GM12878 (cell line): ENCODE results near the gene DUSP22. TPM values are rescaled to one million over a fixed set of nuclear protein-coding genes. Genes with fewer than 3 reads are reported as not detected.
A peak's percentile ranks its signal among the peaks of the same experiment; 100 is the strongest.

Experiments used
- ATAC-seq: fragments of 200-7000 bp; cut with Tn5 transposase; 3 replicates; pipeline ENCODE4 v1.9.1; 2020; ENCODE audit warnings: mild to moderate bottlenecking, moderate library complexity
- BruUV-seq: library from RNA; stranded (reverse); fragments of 400-500 nt; replicated peaks from 2 replicates; lab custom pipeline; 2021; lab: Mats Ljungman, UMichigan
- CTCF ChIA-PET: fragments of 300-600 bp; sonication (Branson Sonifier 250); formaldehyde crosslinking; extraction: SDS; loops from one replicate; lab custom pipeline; 2021; ENCODE audit warnings: inconsistent platforms; lab: Yijun Ruan, JAX
- POLR2A ChIA-PET: fragments of 350-600 bp; formaldehyde crosslinking; extraction: SDS; loops from one replicate; lab custom pipeline; 2021; ENCODE audit warnings: inconsistent platforms; lab: Charles Lee
- RAD21 ChIA-PET: fragments of 300-600 bp; sonication (Branson Sonifier 250); formaldehyde crosslinking; loops from one replicate; lab custom pipeline; 2023; ENCODE audit warnings: antibody characterized with exemption; ENCODE audit not compliant: unreplicated experiment; lab: Charles Lee
- SMC1A ChIA-PET: fragments of 300-600 bp; sonication (Branson Sonifier 250); formaldehyde crosslinking; loops from one replicate; lab custom pipeline; 2023; ENCODE audit not compliant: unreplicated experiment, uncharacterized antibody; lab: Charles Lee
- DNase-seq: peaks from one replicate; pipeline ENCODE4 v3.0.0-alpha.2; 2011; ENCODE audit warnings: low read depth, low spot score
- FAIRE-seq: peaks from 3 replicates; lab custom pipeline; 2011; peaks lifted over from hg19 to GRCh38; lab: Jason Lieb, UNC
- H2AFZ ChIP-seq: 2 replicates; pipeline ENCODE4 v1.6.0; 2011; ENCODE audit warnings: low read depth, low read length, control low read depth; ENCODE audit not compliant: control insufficient read depth
- H3K27ac ChIP-seq: 2 replicates; pipeline ENCODE4 v1.5.1; 2011; ENCODE audit warnings: control low read depth; ENCODE audit not compliant: control insufficient read depth, insufficient read depth
- H3K27me3 ChIP-seq, 2 experiments: replicated peaks in 1 of 2; 2 replicates each; pipeline versions ENCODE4 v1.6.0 to v1.6.1; 2011; ENCODE audit warnings: low read length in 1 of 2; ENCODE audit not compliant: control insufficient read depth in 2 of 2, insufficient read depth in 2 of 2
- H3K36me3 ChIP-seq, 2 experiments: 2 replicates each; pipeline ENCODE4 v1.5.1; 2011; ENCODE audit warnings: low read length in 1 of 2; ENCODE audit not compliant: control insufficient read depth in 2 of 2, insufficient read depth in 2 of 2
- H3K4me1 ChIP-seq: 2 replicates; pipeline ENCODE4 v1.6.1; 2011; ENCODE audit warnings: mild to moderate bottlenecking, low read length, moderate library complexity, mixed read lengths; ENCODE audit not compliant: control insufficient read depth, insufficient read depth
- H3K4me2 ChIP-seq: 2 replicates; pipeline ENCODE4 v1.6.0; 2011; ENCODE audit warnings: control low read depth; ENCODE audit not compliant: control insufficient read depth, insufficient read depth
- H3K4me3 ChIP-seq: fragments of 200-600 bp; sonication (generic); 2 replicates; pipeline ENCODE4 v1.5.1; 2016
- H3K79me2 ChIP-seq: 2 replicates; pipeline ENCODE4 v1.6.0; 2011; ENCODE audit warnings: low read length; ENCODE audit not compliant: control insufficient read depth, insufficient read depth
- H3K9ac ChIP-seq: 2 replicates; pipeline ENCODE4 v1.8.0; 2011; ENCODE audit warnings: low read length, control low read depth, mixed read lengths; ENCODE audit not compliant: control insufficient read depth, insufficient read depth
- H3K9me3 ChIP-seq: replicated peaks from 3 replicates; pipeline ENCODE4 v1.5.1; 2011; ENCODE audit warnings: mild to moderate bottlenecking, low read length; ENCODE audit not compliant: control insufficient read depth, insufficient read depth
- H4K20me1 ChIP-seq: 2 replicates; pipeline ENCODE4 v1.6.0; 2011; ENCODE audit not compliant: control insufficient read depth, insufficient read depth
- ATF7 ChIP-seq: fragments of 450-650 bp; IDR thresholded peaks from 2 replicates; pipeline ENCODE4 v1.6.1; 2016; ENCODE audit warnings: low read depth, mild to moderate bottlenecking
- EED ChIP-seq: sonication (generic); IDR thresholded peaks from 2 replicates; pipeline ENCODE4 v1.6.1; 2016; ENCODE audit warnings: antibody characterized with exemption, low read depth
- MEF2B ChIP-seq: fragments of 450-650 bp; IDR thresholded peaks from 2 replicates; pipeline ENCODE4 v1.6.1; 2018; ENCODE audit warnings: mild to moderate bottlenecking, moderate library complexity; ENCODE audit not compliant: partially characterized antibody, poor library complexity, severe bottlenecking
- NFIC ChIP-seq: IDR thresholded peaks from 2 replicates; pipeline ENCODE4 v1.6.1; 2012; ENCODE audit warnings: low read depth, mild to moderate bottlenecking, inconsistent platforms, low read length, moderate library complexity
- NFYB ChIP-seq: IDR thresholded peaks from 2 replicates; pipeline ENCODE4 v1.6.1; 2011; ENCODE audit warnings: low read depth, mild to moderate bottlenecking, low read length, improper control_type of control experiment, moderate library complexity; ENCODE audit not compliant: insufficient read depth
- RAD21 ChIP-seq: IDR thresholded peaks from 2 replicates; pipeline ENCODE4 v1.6.1; 2011; ENCODE audit warnings: mild to moderate bottlenecking, low read depth, low read length, moderate library complexity; ENCODE audit not compliant: insufficient read depth
- RELB ChIP-seq: fragments of 450-650 bp; IDR thresholded peaks from 2 replicates; pipeline ENCODE4 v1.6.1; 2017; ENCODE audit warnings: low read depth, mild to moderate bottlenecking, moderate library complexity
- SIN3A ChIP-seq: IDR thresholded peaks from 2 replicates; pipeline ENCODE4 v1.6.1; 2012; ENCODE audit warnings: low read depth, low read length, improper control_type of control experiment
- ZBTB33 ChIP-seq: fragments of 450-650 bp; IDR thresholded peaks from 2 replicates; pipeline ENCODE4 v1.6.1; 2017; ENCODE audit warnings: mild to moderate bottlenecking
- ZBTB4 ChIP-seq: fragments of 450-650 bp; formaldehyde crosslinking; IDR thresholded peaks from 2 replicates; pipeline ENCODE4 v1.4.0; 2022; ENCODE audit warnings: mild to moderate bottlenecking, moderate library complexity
- ZNF274 ChIP-seq: IDR thresholded peaks from one replicate; pipeline ENCODE4 v1.8.0; 2011; ENCODE audit not compliant: insufficient read length, insufficient read depth
- ZNF687 ChIP-seq: fragments of 450-650 bp; IDR thresholded peaks from 2 replicates; pipeline ENCODE4 v1.6.1; 2017; ENCODE audit warnings: mild to moderate bottlenecking, moderate library complexity
- WGBS: methylation state at CpG from one replicate; pipeline ENCODE4 v1.1.6; 2016; ENCODE audit warnings: low lambda C conversion rate; ENCODE audit not compliant: insufficient replicate concordance, insufficient coverage; ENCODE audit errors: missing lambda C conversion rate; 5-methylcytosine and 5-hydroxymethylcytosine counted together
- in situ Hi-C: fragments of 300-500 bp; cut with MboI; formaldehyde crosslinking; loops from 9 replicates; pipeline ENCODE4 v1.14.3; 2018; ENCODE audit warnings: mixed read lengths
- intact Hi-C: fragments of 100-400 bp; cut with micrococcal nuclease; formaldehyde crosslinking; loops from one replicate; pipeline ENCODE4 v1.14.2; 2022; ENCODE audit not compliant: unreplicated experiment
- polyA plus RNA-seq, 11 experiments: library from polyadenylated mRNA; depleted of rRNA in 4 of 11; unstranded in 6 of 11; stranded (reverse) in 5 of 11; fragments of >200 nt; fragmentation: Nextera tagmentation in 4 of 11; fragmentation: Illumina TruSeq in 1 of 11; extraction: Ambion mirVana in 4 of 11; extraction: Trizol in 1 of 11; gene quantifications; 1 replicate in 1 of 11; 2 replicates in 10 of 11; pipeline versions ENCODE4 v1.2.1 to v1.2.3, GENCODE V29; 2011 to 2016; ENCODE audit warnings: inconsistent platforms in 2 of 11, missing spikeins in 2 of 11, low read depth in 1 of 11
- total RNA-seq, 4 experiments: library from RNA; depleted of rRNA in 3 of 4; stranded (reverse); fragments of >200 nt in 3 of 4; fragmentation: Illumina TruSeq in 1 of 4; extraction: Trizol in 1 of 4; gene quantifications; 2 replicates each; pipeline versions ENCODE4 v1.2.1 to v1.2.3, GENCODE V29; 2013 to 2021

DUSP22 gene
- total and polyA plus RNA-seq, 10 of the 15 experiments (the other 5 are each of a cell fraction or from before 2014, with no cell fraction given) = 78.9 to 156 (median 107) TPM

- H3K27ac ChIP-seq = peak overlapping the region; percentile 66
- intact Hi-C loops (loop anchor here (1.0 kb wide), 1 partner anchor 23 kb away; no protein-coding TSS in a partner anchor), in situ Hi-C loops (no loop called here)
- CTCF ChIA-PET = interaction anchor here (0.6 to 1.4 kb wide), 2 partner anchors 13 to 57 kb away, joined by 3 to 4 read pairs; no protein-coding TSS in a partner anchor
- DNase-seq = peak; percentile 70
- 26% methylated on average over 2 of the region's 2 CpGs for WGBS
- peak; percentile 79 for ATAC-seq
- H3K79me2 ChIP-seq = no peaks in the 10 kb centered on the region
- no peak overlapping the region for H3K4me3 ChIP-seq
- no peaks in the 10 kb centered on the region for H3K36me3 ChIP-seq
- H3K4me2 ChIP-seq = peak overlapping the region; percentile 85
- H3K27me3 ChIP-seq = no peaks in the 10 kb centered on the region
- H3K9me3 ChIP-seq = no peaks in the 10 kb centered on the region; the same call in 1 of the 3 replicates
- FAIRE-seq = peak; percentile 66
- H3K4me1 ChIP-seq = peaks cover 42% of the 10 kb centered on the region
- POLR2A ChIA-PET = interaction anchor here (2.1 kb wide), 1 partner anchor 25 kb away, joined by 7 read pairs; no protein-coding TSS in a partner anchor
- no peak overlapping the region for H2AFZ ChIP-seq
- H4K20me1 ChIP-seq = no peaks in the 10 kb centered on the region
- SMC1A ChIA-PET = interaction anchor here (1.0 to 2.3 kb wide), 9 partner anchors 17 to 66 kb away, joined by 3 to 8 read pairs (median 4); no protein-coding TSS in a partner anchor
- no peak overlapping the region for H3K9ac ChIP-seq
- no TSS peak for BruUV-seq
- RAD21 ChIA-PET = interaction anchor here (1.0 to 1.8 kb wide), 4 partner anchors 19 to 70 kb away, joined by 3 to 4 read pairs (median 4); no protein-coding TSS in a partner anchor
- no peak for TF ChIP-seq SIN3A
- TF ChIP-seq ZBTB4 = no peak
- TF ChIP-seq MEF2B = no peak
- TF ChIP-seq ZNF274 = no peak
- no peak for TF ChIP-seq ZBTB33
- peak; percentile 17; the same call in 1 of the 2 replicates for TF ChIP-seq RAD21
- TF ChIP-seq EED = peak; percentile 78
- TF ChIP-seq ZNF687 = peak; percentile 93
- no peak for TF ChIP-seq NFYB
- peak; percentile 73 for TF ChIP-seq NFIC
- TF ChIP-seq ATF7 = peak; percentile 28; the same call in 1 of the 2 replicates
- TF ChIP-seq RELB = no peak
Observed at GRCh38 chr6:251920-252319, 40.4 kb upstream of the DUSP22 start.
